ENCODE data around the gene GRN.

Gene GRN

GRCh38 chr17:44323359-44324091 is 21.6 kb upstream of the GRN start:
- H3K36me3 ChIP-seq (ENCODE audit: control insufficient read depth, insufficient read depth, low read length): peaks cover 6% of the 10 kb centered on the region
- peaks cover 7% of the 10 kb centered on the region for H3K79me1 ChIP-seq (ENCODE audit: low read length)
- peak overlapping the region; percentile 91 for H3K9ac ChIP-seq (ENCODE audit: low read length)
- H3K56ac ChIP-seq (ENCODE audit: low read length): peak overlapping the region; percentile 96
- no peaks in the 10 kb centered on the region for H3K27me3 ChIP-seq (ENCODE audit: insufficient read depth, low read length, poor library complexity)
- H4K8ac ChIP-seq (ENCODE audit: low read depth, low read length): no peak overlapping the region
- H3K27ac ChIP-seq (ENCODE audit: low read depth, low read length): no peak overlapping the region
- no CpG with 5 or more reads among the region's 27 CpGs for WGBS (ENCODE audit: extremely low coverage, insufficient coverage, low lambda C conversion rate)
- no peak for DNase-seq
- peaks cover 2% of the 10 kb centered on the region for H3K4me1 ChIP-seq (ENCODE audit: control insufficient read depth, low read depth, low read length)
- no peak overlapping the region for H2BK5ac ChIP-seq (ENCODE audit: low read length)
- no peak overlapping the region for H3K18ac ChIP-seq (ENCODE audit: low read length)
- H3K23ac ChIP-seq (ENCODE audit: low read length): no peak overlapping the region
- peaks cover 11% of the 10 kb centered on the region for H3K79me2 ChIP-seq (ENCODE audit: control insufficient read depth, insufficient read depth, low read length)
- no peak overlapping the region for H3K4ac ChIP-seq (ENCODE audit: low read depth, low read length)
- H2BK15ac ChIP-seq (replicated peaks; ENCODE audit: low read depth): no peak overlapping the region
- H3K4me3 ChIP-seq (ENCODE audit: low read length): peak overlapping the region; percentile 74
- peak overlapping the region; percentile 75 for H3K4me2 ChIP-seq (ENCODE audit: low read length)
- no peak overlapping the region for H2BK120ac ChIP-seq (ENCODE audit: low read depth, low read length)
- H2AK5ac ChIP-seq (ENCODE audit: low read length): no peak overlapping the region
- H4K5ac ChIP-seq (ENCODE audit: low read length): no peak overlapping the region

- no peak overlapping the region for H2BK120ac ChIP-seq (ENCODE audit: low read depth, low read length)
- peak; percentile 27 for DNase-seq
- no peak overlapping the region for H3K23ac ChIP-seq (ENCODE audit: low read length)
- peak overlapping the region; percentile 75 for H3K4me2 ChIP-seq (ENCODE audit: low read length)
- H3K4me1 ChIP-seq (ENCODE audit: control insufficient read depth, low read depth, low read length): peaks cover 2% of the 10 kb centered on the region
- peaks cover 7% of the 10 kb centered on the region for H3K79me1 ChIP-seq (ENCODE audit: low read length)
- peaks cover 6% of the 10 kb centered on the region for H3K36me3 ChIP-seq (ENCODE audit: control insufficient read depth, insufficient read depth, low read length)
- no peak overlapping the region for H4K8ac ChIP-seq (ENCODE audit: low read depth, low read length)
- H2AK5ac ChIP-seq (ENCODE audit: low read length): no peak overlapping the region
- peaks cover 11% of the 10 kb centered on the region for H3K79me2 ChIP-seq (ENCODE audit: control insufficient read depth, insufficient read depth, low read length)
- H3K9ac ChIP-seq (ENCODE audit: low read length): peak overlapping the region; percentile 91
- no peaks in the 10 kb centered on the region for H3K27me3 ChIP-seq (ENCODE audit: insufficient read depth, low read length, poor library complexity)
- peak overlapping the region; percentile 96 for H3K56ac ChIP-seq (ENCODE audit: low read length)
- no peak overlapping the region for H4K5ac ChIP-seq (ENCODE audit: low read length)
- peak overlapping the region; percentile 74 for H3K4me3 ChIP-seq (ENCODE audit: low read length)
- H3K4ac ChIP-seq (ENCODE audit: low read depth, low read length): no peak overlapping the region
- no peak overlapping the region for H2BK15ac ChIP-seq (replicated peaks; ENCODE audit: low read depth)
- H3K18ac ChIP-seq (ENCODE audit: low read length): peak overlapping the region; percentile 46
- WGBS (ENCODE audit: extremely low coverage, insufficient coverage, low lambda C conversion rate): no CpG with 5 or more reads among the region's 38 CpGs
- H2BK5ac ChIP-seq (ENCODE audit: low read length): no peak overlapping the region
- no peak overlapping the region for H3K27ac ChIP-seq (ENCODE audit: low read depth, low read length)
Observed at GRCh38 chr17:44324092-44324570, 21.0 kb upstream of the GRN start.

GRCh38 chr17:44324571-44325275 is 20.4 kb upstream of the GRN start, which contains the start of gene SLC25A39:
Gene SLC25A39 (minus strand): TSS chr17:44324823. CDS start chr17:44323562, 1,261 bp downstream.
- peak; percentile 94 for DNase-seq
- WGBS (ENCODE audit: extremely low coverage, insufficient coverage, low lambda C conversion rate): no CpG with 5 or more reads among the region's 85 CpGs
- H3K27ac ChIP-seq (ENCODE audit: low read depth, low read length): peak within 1 kb of the TSS; percentile 43

GRCh38 chr17:44326861-44327444 is 18.1 kb upstream of the GRN start:
- H2BK5ac ChIP-seq (ENCODE audit: low read length): no peak overlapping the region
- H4K8ac ChIP-seq (ENCODE audit: low read depth, low read length): no peak overlapping the region
- peaks cover 2% of the 10 kb centered on the region for H3K4me1 ChIP-seq (ENCODE audit: control insufficient read depth, low read depth, low read length)
- H2BK15ac ChIP-seq (replicated peaks; ENCODE audit: low read depth): no peak overlapping the region
- no peak overlapping the region for H3K4ac ChIP-seq (ENCODE audit: low read depth, low read length)
- peak overlapping the region; percentile 56 for H3K56ac ChIP-seq (ENCODE audit: low read length)
- H2AK5ac ChIP-seq (ENCODE audit: low read length): no peak overlapping the region
- H3K27me3 ChIP-seq (ENCODE audit: insufficient read depth, low read length, poor library complexity): no peaks in the 10 kb centered on the region
- no peak overlapping the region for H4K5ac ChIP-seq (ENCODE audit: low read length)
- no peak overlapping the region for H3K18ac ChIP-seq (ENCODE audit: low read length)
- no peaks in the 10 kb centered on the region for H3K36me3 ChIP-seq (ENCODE audit: control insufficient read depth, insufficient read depth, low read length)
- no peak overlapping the region for H3K27ac ChIP-seq (ENCODE audit: low read depth, low read length)
- H2BK120ac ChIP-seq (ENCODE audit: low read depth, low read length): no peak overlapping the region
- H3K79me1 ChIP-seq (ENCODE audit: low read length): peaks cover 7% of the 10 kb centered on the region
- H3K79me2 ChIP-seq (ENCODE audit: control insufficient read depth, insufficient read depth, low read length): peaks cover 11% of the 10 kb centered on the region
- H3K9ac ChIP-seq (ENCODE audit: low read length): no peak overlapping the region
- no peak overlapping the region for H3K23ac ChIP-seq (ENCODE audit: low read length)
- no CpG with 5 or more reads among the region's 31 CpGs for WGBS (ENCODE audit: extremely low coverage, insufficient coverage, low lambda C conversion rate)
- H3K4me2 ChIP-seq (ENCODE audit: low read length): no peak overlapping the region
- peak; percentile 99 for DNase-seq
- no peak overlapping the region for H3K4me3 ChIP-seq (ENCODE audit: low read length)

More at GRCh38 chr17:44324571-44325275, 20.4 kb upstream of the GRN start, which contains the start of gene SLC25A39:
- Histone ChIP-seq H3K36me3 (ENCODE audit: control insufficient read depth, insufficient read depth, low read length) (peaks cover 4% of the 10 kb centered on the region), H3K18ac (ENCODE audit: low read length) (peak within 1 kb of the TSS; percentile 72), H3K4me3 (ENCODE audit: low read length) (peak within 1 kb of the TSS; percentile 74), H3K9ac (ENCODE audit: low read length) (peak within 1 kb of the TSS; percentile 91), H3K79me1 (ENCODE audit: low read length) (peaks cover 7% of the 10 kb centered on the region), H2AK5ac (ENCODE audit: low read length) (no peak within 1 kb of the TSS), H3K56ac (ENCODE audit: low read length) (peak within 1 kb of the TSS; percentile 96), H2BK5ac (ENCODE audit: low read length) (no peak within 1 kb of the TSS), H3K4me1 (ENCODE audit: control insufficient read depth, low read depth, low read length) (peaks cover 2% of the 10 kb centered on the region), H3K4ac (ENCODE audit: low read depth, low read length) (no peak within 1 kb of the TSS), H2BK120ac (ENCODE audit: low read depth, low read length) (no peak within 1 kb of the TSS), H3K4me2 (ENCODE audit: low read length) (peak within 1 kb of the TSS; percentile 81), H3K23ac (ENCODE audit: low read length) (no peak within 1 kb of the TSS), H3K79me2 (ENCODE audit: control insufficient read depth, insufficient read depth, low read length) (peaks cover 11% of the 10 kb centered on the region), H4K8ac (ENCODE audit: low read depth, low read length) (no peak within 1 kb of the TSS), H2BK15ac (replicated peaks; ENCODE audit: low read depth) (no peak within 1 kb of the TSS), H3K27me3 (ENCODE audit: insufficient read depth, low read length, poor library complexity) (no peaks in the 10 kb centered on the region), H4K5ac (ENCODE audit: low read length) (no peak within 1 kb of the TSS)

- Histone ChIP-seq H2AK5ac (ENCODE audit: low read length) (peak overlapping the region; percentile 48), H2BK15ac (replicated peaks; ENCODE audit: low read depth) (no peak overlapping the region), H3K4me3 (ENCODE audit: low read length) (no peak overlapping the region), H2BK5ac (ENCODE audit: low read length) (no peak overlapping the region), H3K4me1 (ENCODE audit: control insufficient read depth, low read depth, low read length) (peaks cover 2% of the 10 kb centered on the region), H3K23ac (ENCODE audit: low read length) (no peak overlapping the region), H3K27me3 (ENCODE audit: insufficient read depth, low read length, poor library complexity) (no peaks in the 10 kb centered on the region), H3K18ac (ENCODE audit: low read length) (no peak overlapping the region), H3K79me1 (ENCODE audit: low read length) (peaks cover 6% of the 10 kb centered on the region), H3K27ac (ENCODE audit: low read depth, low read length) (no peak overlapping the region), H4K8ac (ENCODE audit: low read depth, low read length) (no peak overlapping the region), H3K79me2 (ENCODE audit: control insufficient read depth, insufficient read depth, low read length) (peaks cover 11% of the 10 kb centered on the region), H2BK120ac (ENCODE audit: low read depth, low read length) (no peak overlapping the region), H3K9ac (ENCODE audit: low read length) (no peak overlapping the region), H3K4me2 (ENCODE audit: low read length) (no peak overlapping the region), H3K36me3 (ENCODE audit: control insufficient read depth, insufficient read depth, low read length) (no peaks in the 10 kb centered on the region), H3K4ac (ENCODE audit: low read depth, low read length) (no peak overlapping the region), H4K5ac (ENCODE audit: low read length) (no peak overlapping the region), H3K56ac (ENCODE audit: low read length) (no peak overlapping the region)
- WGBS (ENCODE audit: extremely low coverage, insufficient coverage, low lambda C conversion rate): no CpG with 5 or more reads among the region's 7 CpGs
- DNase-seq: no peak
Observed at GRCh38 chr17:44327715-44328449, 17.2 kb upstream of the GRN start.

All from mesendoderm (in vitro differentiated cells).